Activated T-cell treated with anti-CD3 and anti-CD28 coated beads, Interleukin-2, amount 50 U/mL, for 72 hours (primary cell): ENCODE measurements around the gene FGFR3. TPM values are rescaled to one million over a fixed set of nuclear protein-coding genes. Genes with fewer than 3 reads are reported as not detected.

Source experiments
- ATAC-seq, 2 donors: fragments of 150-1000 bp; cut with Tn5 transposase; replicated peaks in 1 of 2; 2 replicates each; pipeline ENCODE4 v1.10.0; 2021; ENCODE audit warnings: moderate library complexity in 2 of 2, mild to moderate bottlenecking in 1 of 2
- DNase-seq, 2 donors: peaks; one replicate each; pipeline ENCODE4 v3.0.0; 2021 to 2022; ENCODE audit warnings: mixed read lengths in 1 of 2
- H3K27ac Mint-ChIP-seq: one replicate; pipeline ENCODE4 v1.8.0; 2022; ENCODE audit warnings: mild to moderate bottlenecking, moderate library complexity, mixed read lengths
- H3K27me3 Mint-ChIP-seq: one replicate; pipeline ENCODE4 v1.8.0; 2022; ENCODE audit warnings: low read depth, mixed read lengths
- H3K36me3 Mint-ChIP-seq, 2 donors: one replicate each; pipeline ENCODE4 v1.8.0; 2022; ENCODE audit warnings: mixed read lengths in 2 of 2, mild to moderate bottlenecking in 1 of 2; ENCODE audit not compliant: insufficient read depth in 2 of 2
- H3K4me1 Mint-ChIP-seq: one replicate; pipeline ENCODE4 v1.8.0; 2022; ENCODE audit warnings: low read depth, mixed read lengths
- H3K4me3 Mint-ChIP-seq, 2 donors: one replicate each; pipeline ENCODE4 v1.8.0; 2022; ENCODE audit warnings: mild to moderate bottlenecking in 2 of 2, mixed read lengths in 2 of 2, moderate library complexity in 2 of 2
- H3K9me3 Mint-ChIP-seq, 2 donors: one replicate each; pipeline ENCODE4 v1.8.0; 2022; ENCODE audit warnings: mixed read lengths in 2 of 2
- total RNA-seq, 2 donors: library from RNA; stranded (reverse); gene quantifications; one replicate each; pipeline ENCODE4 v1.2.3, GENCODE V29; 2022

FGFR3 gene
- total RNA-seq, 2 donors from 2014 or later, result 0.36 TPM; not detected in 1

DNA sequence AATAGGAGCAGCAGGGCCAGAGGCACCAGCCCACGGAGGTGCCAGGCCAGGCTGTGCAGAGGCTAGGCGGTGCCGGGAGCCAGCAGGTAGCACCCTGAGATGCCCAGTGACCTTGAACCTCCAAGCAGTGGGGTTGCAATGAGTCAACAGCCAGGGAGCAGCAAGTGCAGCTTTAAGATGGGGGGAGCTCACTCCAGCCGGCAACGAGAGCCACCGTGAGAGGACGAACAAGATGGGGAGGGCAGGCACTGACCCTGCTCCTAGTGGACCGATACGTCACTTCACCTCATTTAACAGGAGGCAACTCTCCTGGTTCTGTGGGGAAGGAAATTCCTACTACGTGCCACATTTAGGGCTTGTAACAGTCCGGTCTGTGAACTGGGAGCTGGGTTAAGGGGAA is 58.1 kb downstream of the FGFR3 start:
- Mint-ChIP-seq H3K4me3 (no peak overlapping the region), H3K4me1 (peaks cover 41% of the 10 kb centered on the region), H3K27me3 (no peaks in the 10 kb centered on the region), H3K9me3 (no peaks in the 10 kb centered on the region), H3K36me3 (peaks cover 4 to 10% of the 10 kb centered on the region in 2 donors), H3K27ac (no peak overlapping the region)
- DNase-seq (no peak), ATAC-seq (no peak)

DNA sequence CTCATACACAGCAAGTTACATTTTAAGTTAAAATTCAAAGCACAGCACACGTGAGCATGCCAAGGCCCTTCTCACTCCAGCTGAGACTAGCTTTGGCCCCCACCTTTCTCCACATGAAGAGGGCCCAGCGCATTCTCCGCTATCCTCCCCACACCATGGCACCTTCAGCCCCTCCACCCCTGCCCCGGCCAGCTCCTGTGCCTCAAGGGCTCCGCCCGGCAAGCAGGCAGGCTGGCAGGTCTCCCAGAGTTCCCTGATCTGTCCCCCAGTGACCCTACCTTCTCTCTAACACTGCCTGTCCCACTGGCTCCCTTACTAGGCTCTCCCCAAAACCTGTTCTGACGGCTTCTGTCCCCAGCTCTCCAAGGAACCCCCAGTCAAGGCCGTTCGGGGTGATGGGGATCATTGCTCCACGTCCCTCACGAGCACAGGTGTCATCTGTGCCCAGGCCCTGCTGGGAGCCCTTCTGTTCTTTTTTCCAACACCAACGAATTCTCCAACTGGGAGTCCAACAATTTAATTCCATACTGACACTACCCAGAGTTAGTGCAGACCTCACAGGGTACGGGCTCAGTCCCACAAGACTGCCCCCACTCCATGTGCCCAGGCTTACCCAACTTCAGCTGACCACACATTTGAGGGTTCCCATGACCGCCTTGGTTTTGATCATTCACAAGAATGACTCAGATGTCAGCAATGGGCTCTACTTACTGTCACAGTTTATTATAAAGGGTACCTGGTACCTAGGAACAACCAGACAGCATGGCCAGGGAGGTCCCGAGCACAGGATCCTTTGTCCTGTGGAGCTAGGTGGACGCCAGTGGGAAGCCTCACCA is 58.7 kb downstream of the FGFR3 start:
- Mint-ChIP-seq H3K27me3 (no peaks in the 10 kb centered on the region), H3K36me3 (peaks cover 4 to 7% of the 10 kb centered on the region in 2 donors), H3K4me1 (peaks cover 42% of the 10 kb centered on the region), H3K9me3 (no peaks in the 10 kb centered on the region), H3K4me3 (no peak overlapping the region), H3K27ac (no peak overlapping the region)
- DNase-seq (no peak), ATAC-seq (no peak)

DNA sequence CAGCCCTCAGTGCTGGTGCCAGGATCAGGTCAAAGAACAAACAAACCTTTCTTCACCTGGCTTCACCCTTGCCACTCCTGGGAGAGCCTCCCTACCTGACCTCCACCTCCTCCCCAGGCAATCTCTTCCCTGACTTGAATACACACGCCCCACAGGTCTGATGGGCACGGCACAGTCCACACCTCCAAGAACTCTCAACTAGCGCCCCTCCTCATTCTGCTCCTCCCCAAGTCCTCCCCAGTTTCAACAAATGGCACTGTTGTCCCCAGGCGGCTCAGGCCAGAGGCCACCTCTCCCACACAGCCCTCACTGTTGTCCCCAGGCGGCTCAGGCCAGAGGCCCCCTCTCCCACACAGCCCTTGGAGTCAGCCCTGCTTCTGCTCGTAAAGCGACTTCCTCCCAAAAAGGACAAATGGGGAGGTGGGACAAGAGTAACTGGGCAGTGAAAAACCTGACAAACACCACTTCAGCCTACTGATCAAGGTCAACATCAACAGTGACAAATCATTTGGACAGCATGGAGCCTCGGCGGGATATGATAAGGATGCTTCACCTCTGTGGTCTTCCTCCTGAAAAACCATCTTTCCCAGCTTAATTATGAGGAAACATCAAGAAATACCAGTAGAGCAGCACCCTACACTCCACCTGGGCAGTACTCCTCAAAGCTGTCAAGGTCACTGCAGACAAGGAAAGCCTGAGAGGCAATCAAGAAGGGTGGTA is 60.0 kb downstream of the FGFR3 start:
- Mint-ChIP-seq H3K4me3 (peak overlapping the region; percentile 36 to 47), H3K36me3 (peaks cover 2 to 3% of the 10 kb centered on the region in 2 donors), H3K27ac (no peak overlapping the region), H3K27me3 (no peaks in the 10 kb centered on the region), H3K4me1 (peaks cover 50% of the 10 kb centered on the region), H3K9me3 (no peaks in the 10 kb centered on the region)
- DNase-seq, result no peak
- no peak for ATAC-seq

DNA sequence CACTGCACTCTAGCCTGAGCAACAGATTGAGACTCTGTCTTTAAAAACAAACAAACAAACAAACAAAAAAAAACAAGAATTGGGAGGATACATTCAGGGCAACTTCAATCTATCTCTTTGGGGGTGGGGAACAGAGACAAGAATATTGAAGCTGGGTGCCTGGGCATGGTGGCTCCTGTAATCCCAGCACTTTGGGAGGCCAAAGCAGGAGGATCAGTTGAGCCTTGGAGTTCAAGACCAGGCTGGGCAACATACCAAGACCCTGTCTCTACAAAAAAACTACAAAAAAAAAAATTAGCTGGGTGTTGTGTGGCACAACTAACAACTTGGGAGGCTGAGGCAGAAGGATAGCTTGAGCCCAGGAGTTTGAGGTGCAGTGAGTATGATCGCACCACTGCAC is 61.7 kb downstream of the FGFR3 start:
- Mint-ChIP-seq H3K4me3 (peak overlapping the region; percentile 82 to 93), H3K9me3 (no peaks in the 10 kb centered on the region), H3K36me3 (peaks cover 2 to 3% of the 10 kb centered on the region in 2 donors), H3K27me3 (no peaks in the 10 kb centered on the region), H3K4me1 (peaks cover 50% of the 10 kb centered on the region), H3K27ac (peak overlapping the region; percentile 97)
- no peak for ATAC-seq
- no peak for DNase-seq

GRCh38 chr4:1855333-1856070 is 62.4 kb downstream of the FGFR3 start:
- ATAC-seq, result peak; percentile 35 to 40
- no peak overlapping the region for H3K27ac Mint-ChIP-seq
- no peaks in the 10 kb centered on the region for H3K27me3 Mint-ChIP-seq
- H3K36me3 Mint-ChIP-seq, result peaks cover 2 to 3% of the 10 kb centered on the region in 2 donors
- H3K9me3 Mint-ChIP-seq, result no peaks in the 10 kb centered on the region
- DNase-seq, result peak; percentile 29 to 37
- H3K4me1 Mint-ChIP-seq, result peaks cover 50% of the 10 kb centered on the region
- peak overlapping the region; percentile 85 to 93 for H3K4me3 Mint-ChIP-seq

GRCh38 chr4:1856071-1856942 is 63.2 kb downstream of the FGFR3 start, which contains the start of gene LETM1:
Gene LETM1 (minus strand): TSS chr4:1856156. CDS start chr4:1855950, 206 bp downstream.
- DNase-seq, result peak; percentile 94 to 95
- Mint-ChIP-seq H3K27me3 (no peaks in the 10 kb centered on the region), H3K27ac (peak within 1 kb of the TSS; percentile 97), H3K36me3 (peaks cover 2 to 3% of the 10 kb centered on the region in 2 donors), H3K4me3 (peak within 1 kb of the TSS; percentile 85 to 93), H3K9me3 (no peaks in the 10 kb centered on the region), H3K4me1 (peaks cover 44% of the 10 kb centered on the region)
- ATAC-seq, result peak; percentile 95 to 97

DNA sequence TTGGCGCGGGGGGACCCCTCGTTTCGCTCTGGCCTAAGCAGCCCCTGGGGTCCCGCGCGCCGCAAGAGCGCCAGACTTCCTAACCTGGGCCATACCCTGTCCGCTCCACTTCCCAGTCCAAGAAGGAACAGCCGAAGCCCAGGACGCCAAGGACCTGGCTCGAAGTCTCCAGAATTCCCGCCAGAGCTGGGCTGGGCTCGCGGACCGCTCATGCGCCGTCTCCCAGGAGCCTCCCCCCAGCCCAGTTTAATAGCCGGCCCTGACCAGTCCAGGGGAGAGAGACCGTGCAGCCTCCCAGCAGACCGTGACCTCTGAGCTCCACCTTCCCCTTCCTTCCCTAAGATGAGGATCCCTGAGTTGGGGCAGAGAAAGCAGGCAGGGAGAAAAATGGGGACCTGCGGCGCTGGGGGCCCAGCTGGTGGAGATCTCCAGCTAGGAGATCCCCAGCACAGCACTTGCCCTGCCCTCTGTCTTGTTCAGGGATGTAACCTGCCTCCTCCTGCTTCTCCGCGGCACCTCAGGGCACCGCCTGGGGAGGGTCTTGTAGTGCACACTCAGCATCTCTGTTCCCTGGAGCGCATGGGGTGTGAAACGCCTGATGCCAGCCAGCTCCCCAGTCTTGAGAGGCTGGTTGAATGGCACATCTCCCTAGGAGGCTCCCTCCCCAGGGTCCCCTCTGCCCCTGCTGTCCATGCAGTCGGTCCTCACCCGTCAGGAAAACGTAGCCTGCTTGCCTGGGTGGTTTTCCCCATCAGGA is 64.0 kb downstream of the FGFR3 start:
- no peaks in the 10 kb centered on the region for H3K27me3 Mint-ChIP-seq
- peak overlapping the region; percentile 85 to 87 for H3K4me3 Mint-ChIP-seq
- no peak for DNase-seq
- H3K27ac Mint-ChIP-seq, result no peak overlapping the region
- H3K9me3 Mint-ChIP-seq, result no peaks in the 10 kb centered on the region
- ATAC-seq, result no peak
- peaks cover 0 to 3% of the 10 kb centered on the region in 2 donors for H3K36me3 Mint-ChIP-seq
- H3K4me1 Mint-ChIP-seq, result peaks cover 44% of the 10 kb centered on the region

DNA sequence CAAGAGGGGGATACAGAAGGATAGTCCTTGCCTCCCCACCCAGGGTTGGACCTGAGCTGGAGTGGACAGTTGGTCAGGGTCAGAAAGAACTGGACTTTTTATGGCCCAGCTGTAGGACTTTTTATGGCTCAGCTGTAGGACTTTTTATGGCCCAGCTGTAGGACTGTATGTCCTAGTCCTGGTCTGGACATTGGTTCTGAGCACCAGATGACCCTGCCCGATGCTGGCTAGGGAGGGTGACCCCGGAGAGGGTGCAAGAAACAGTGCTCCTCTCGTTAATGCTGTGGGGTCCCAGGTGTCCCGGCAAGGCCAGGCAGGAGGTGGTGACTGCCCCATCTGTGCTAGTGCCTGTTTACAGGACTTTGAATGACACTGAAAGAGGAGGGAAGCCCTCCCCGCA is 64.8 kb downstream of the FGFR3 start:
- H3K4me1 Mint-ChIP-seq, result peaks cover 44% of the 10 kb centered on the region
- H3K36me3 Mint-ChIP-seq, result peaks cover 0 to 3% of the 10 kb centered on the region in 2 donors
- no peak overlapping the region for H3K27ac Mint-ChIP-seq
- no peaks in the 10 kb centered on the region for H3K9me3 Mint-ChIP-seq
- no peak for ATAC-seq
- H3K4me3 Mint-ChIP-seq, result no peak overlapping the region
- DNase-seq, result no peak
- H3K27me3 Mint-ChIP-seq, result no peaks in the 10 kb centered on the region

Other genes starting within 250 kb of the FGFR3 start
- gene FAM53A, start 109.0 kb upstream of the FGFR3 start, total RNA-seq, result 1 to 10 TPM; 1.4 to 4.0 TPM
- gene SLBP, start 81.0 kb upstream of the FGFR3 start, total RNA-seq, result 10 to 100 TPM; 56.4 to 63.1 TPM
- 10 to 100 TPM; 20.4 to 22.1 TPM for gene TMEM129, start 72.0 kb upstream of the FGFR3 start, total RNA-seq
- gene TACC3, start 71.8 kb upstream of the FGFR3 start, total RNA-seq, result 100 to 1,000 TPM; 172 to 206 TPM
- gene LETM1, start 62.9 kb downstream of the FGFR3 start, total RNA-seq, result 10 to 100 TPM; 28.2 to 40.3 TPM
- 100 to 1,000 TPM; 232 to 268 TPM for gene NSD2, start 78.1 kb downstream of the FGFR3 start, total RNA-seq
- 10 to 100 TPM; 40.8 to 57.4 TPM for gene NELFA, start 215.7 kb downstream of the FGFR3 start, total RNA-seq